Right lobe of liver (tissue), 6 donors: ENCODE results near the gene DENND2D. TPM values are rescaled to one million over a fixed set of nuclear protein-coding genes. Genes with fewer than 3 reads are reported as not detected.

ENCODE experiments used
- ATAC-seq, 4 donors: fragments of 200-7000 bp; cut with Tn5 transposase; one replicate each; pipeline ENCODE4 v1.9.1; 2020; ENCODE audit warnings: mild to moderate bottlenecking in 4 of 4, moderate library complexity in 4 of 4
- DNase-seq, 3 donors: peaks; one replicate each; pipeline ENCODE4 v3.0.0-alpha.2; 2020
- H3K27ac ChIP-seq, 3 donors: fragments of 200-600 bp; one replicate each; pipeline ENCODE4 v1.8.0; 2022
- H3K27me3 ChIP-seq, 2 donors: fragments of 200-600 bp; one replicate each; pipeline ENCODE4 v1.8.0; 2022
- H3K36me3 ChIP-seq, 4 donors: fragments of 200-600 bp; sonication (generic) in 1 of 4; one replicate each; pipeline versions ENCODE4 v1.5.1 to v1.8.0; 2017 to 2022; ENCODE audit warnings: control low read depth in 1 of 4
- H3K4me1 ChIP-seq, 4 donors: fragments of 200-600 bp; sonication (generic) in 1 of 4; one replicate each; pipeline versions ENCODE4 v1.5.1 to v1.8.0; 2017 to 2022; ENCODE audit warnings: control low read depth in 1 of 4
- H3K4me3 ChIP-seq, 3 donors: fragments of 200-600 bp; one replicate each; pipeline ENCODE4 v1.8.0; 2022
- H3K9me3 ChIP-seq, 4 donors: fragments of 200-600 bp; sonication (generic) in 1 of 4; one replicate each; pipeline versions ENCODE4 v1.5.1 to v1.8.0; 2017 to 2022; ENCODE audit warnings: control low read depth in 1 of 4
- POLR2A ChIP-seq: fragments of 450-650 bp; IDR thresholded peaks from one replicate; pipeline ENCODE4 v1.6.1; 2017; ENCODE audit warnings: antibody characterized with exemption, mild to moderate bottlenecking
- WGBS: methylation state at CpG from one replicate; pipeline ENCODE4 v1.1.6; 2018; ENCODE audit warnings: low coverage, low lambda C conversion rate; ENCODE audit not compliant: insufficient coverage; ENCODE audit errors: missing lambda C conversion rate; 5-methylcytosine and 5-hydroxymethylcytosine counted together
- intact Hi-C, 2 donors: fragments of 100-400 bp; cut with DNase I; formaldehyde crosslinking; loops; one replicate each; pipeline versions ENCODE4 v1.11.2 to v1.14.1; 2022
- total RNA-seq, 6 experiments: library from RNA; depleted of rRNA in 2 of 6; stranded (reverse); fragments of >200 nt in 2 of 6; fragmentation: NEBNext Ultra II Directional in 3 of 6; extraction: Animal tissue kit (Norgen Biotek cat#: 25700) in 3 of 6; gene quantifications; one replicate each; pipeline versions ENCODE4 v1.1.0 to v1.2.4, GENCODE V29; 2016 to 2023
- TF ChIP-seq, protein P1 (sequence below), 4 donors: fragments of 200-600 bp in 3 of 4; fragments of 450-650 bp in 1 of 4; IDR thresholded peaks; one replicate each; pipeline versions ENCODE4 v1.5.1 to v1.8.0; 2016 to 2022; ENCODE audit warnings: antibody characterized with exemption in 4 of 4, mild to moderate bottlenecking in 2 of 4
- donor health status: DM: no; HTN: yes; CAD: no.
- donor health status: DM: no; HTN: no; CAD: no.
- donor health status: DM: no; HTN: no; CAD: no.
- donor health status: DM: no; HTN: yes; CAD: no.
- donor health status: DM: no; HTN: yes; CAD: no.

Gene DENND2D
- total RNA-seq, 6 experiments from 2014 or later: 9.6 to 18.6 (median 13.9) TPM

DNA sequence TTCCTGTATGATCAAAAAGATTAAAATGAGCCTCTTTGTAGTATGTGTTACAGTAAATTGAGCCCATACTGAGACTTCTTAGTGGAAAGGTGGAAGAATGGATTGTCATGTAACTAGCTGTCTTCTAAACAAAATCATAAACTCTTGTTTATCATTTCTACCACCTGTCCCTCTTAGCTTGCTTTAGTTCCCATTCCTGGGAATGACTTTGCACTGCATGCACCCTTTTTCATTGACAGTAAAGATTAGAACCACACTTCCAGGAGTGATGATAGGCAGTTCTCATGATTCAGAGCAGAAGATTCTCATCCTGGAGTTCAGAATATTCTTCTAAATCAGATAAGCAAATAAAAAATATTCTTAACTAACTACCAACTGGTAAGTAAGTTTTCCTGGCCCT, 28.0 kb downstream of the DENND2D start:
- H3K4me1 ChIP-seq: peaks cover 0 to 4% (median 0%) of the 10 kb centered on the region in 4 donors
- H3K9me3 ChIP-seq: no peaks in the 10 kb centered on the region
- TF ChIP-seq, protein P1, sequence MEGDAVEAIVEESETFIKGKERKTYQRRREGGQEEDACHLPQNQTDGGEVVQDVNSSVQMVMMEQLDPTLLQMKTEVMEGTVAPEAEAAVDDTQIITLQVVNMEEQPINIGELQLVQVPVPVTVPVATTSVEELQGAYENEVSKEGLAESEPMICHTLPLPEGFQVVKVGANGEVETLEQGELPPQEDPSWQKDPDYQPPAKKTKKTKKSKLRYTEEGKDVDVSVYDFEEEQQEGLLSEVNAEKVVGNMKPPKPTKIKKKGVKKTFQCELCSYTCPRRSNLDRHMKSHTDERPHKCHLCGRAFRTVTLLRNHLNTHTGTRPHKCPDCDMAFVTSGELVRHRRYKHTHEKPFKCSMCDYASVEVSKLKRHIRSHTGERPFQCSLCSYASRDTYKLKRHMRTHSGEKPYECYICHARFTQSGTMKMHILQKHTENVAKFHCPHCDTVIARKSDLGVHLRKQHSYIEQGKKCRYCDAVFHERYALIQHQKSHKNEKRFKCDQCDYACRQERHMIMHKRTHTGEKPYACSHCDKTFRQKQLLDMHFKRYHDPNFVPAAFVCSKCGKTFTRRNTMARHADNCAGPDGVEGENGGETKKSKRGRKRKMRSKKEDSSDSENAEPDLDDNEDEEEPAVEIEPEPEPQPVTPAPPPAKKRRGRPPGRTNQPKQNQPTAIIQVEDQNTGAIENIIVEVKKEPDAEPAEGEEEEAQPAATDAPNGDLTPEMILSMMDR (IDR thresholded peaks at IDR 0.05): no peak
- no peak for TF ChIP-seq POLR2A
- DNase-seq (no peak), ATAC-seq (no peak)
- H3K4me3 ChIP-seq: no peak overlapping the region
- no peaks in the 10 kb centered on the region for H3K27me3 ChIP-seq
- peaks cover 0 to 8% (median 2%) of the 10 kb centered on the region in 4 donors for H3K36me3 ChIP-seq
- intact Hi-C loops: no loop called here
- H3K27ac ChIP-seq: no peak overlapping the region

DNA sequence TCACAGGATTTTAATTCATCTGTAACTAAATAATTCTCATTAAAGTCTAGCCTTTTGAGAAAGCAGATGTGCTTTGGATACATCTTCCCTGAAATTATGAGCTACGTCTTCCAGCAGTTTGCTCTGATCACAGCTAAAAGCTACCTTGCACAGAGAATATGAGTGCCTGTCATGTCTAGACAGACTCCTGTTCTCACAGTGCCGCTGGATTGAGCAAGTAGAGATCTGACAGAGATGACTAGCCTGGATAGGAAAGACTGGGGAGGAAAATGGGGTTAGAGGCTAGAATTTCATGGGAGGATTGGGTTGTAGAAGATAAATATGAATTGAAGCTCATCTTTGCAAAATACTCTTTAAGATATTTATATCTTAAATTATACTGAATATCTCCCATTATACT, 36.3 kb downstream of the DENND2D start:
- Histone ChIP-seq H3K4me3 (no peak overlapping the region), H3K27me3 (no peaks in the 10 kb centered on the region), H3K4me1 (no peaks in the 10 kb centered on the region), H3K36me3 (peaks cover 0 to 19% (median 7%) of the 10 kb centered on the region in 4 donors), H3K9me3 (no peaks in the 10 kb centered on the region), H3K27ac (no peak overlapping the region)
- TF ChIP-seq, protein P1 (IDR thresholded peaks at IDR 0.05): no peak
- TF ChIP-seq POLR2A: no peak
- no peak for DNase-seq
- no peak for ATAC-seq
- intact Hi-C loops: no loop called here
- 95% methylated on average over 2 of the region's 2 CpGs for WGBS

GRCh38 chr1:111163363-111163762, 37.1 kb downstream of the DENND2D start:
- Histone ChIP-seq H3K4me3 (no peak overlapping the region), H3K27ac (no peak overlapping the region), H3K36me3 (peaks cover 0 to 19% (median 7%) of the 10 kb centered on the region in 4 donors), H3K27me3 (no peaks in the 10 kb centered on the region), H3K4me1 (no peaks in the 10 kb centered on the region), H3K9me3 (no peaks in the 10 kb centered on the region)
- intact Hi-C loops: no loop called here
- WGBS: 94% methylated on average over 4 of the region's 4 CpGs
- ATAC-seq (no peak), DNase-seq (no peak)
- TF ChIP-seq, protein P1 (IDR thresholded peaks at IDR 0.05): no peak
- no peak for TF ChIP-seq POLR2A

GRCh38 chr1:111162488-111162880, 38.0 kb downstream of the DENND2D start:
- peaks cover 0 to 19% (median 5%) of the 10 kb centered on the region in 4 donors for H3K36me3 ChIP-seq
- H3K9me3 ChIP-seq: no peaks in the 10 kb centered on the region
- no peak overlapping the region for H3K4me3 ChIP-seq
- WGBS: 100% methylated on average over 2 of the region's 2 CpGs
- no peaks in the 10 kb centered on the region for H3K4me1 ChIP-seq
- TF ChIP-seq POLR2A: no peak
- TF ChIP-seq, protein P1 (IDR thresholded peaks at IDR 0.05): no peak
- intact Hi-C loops: no loop called here
- ATAC-seq (no peak), DNase-seq (no peak)
- H3K27me3 ChIP-seq: no peaks in the 10 kb centered on the region
- no peak overlapping the region for H3K27ac ChIP-seq
